GM19397 (cell line): ENCODE results near the gene UCP1.

Experiments
- ATAC-seq: cut with Tn5 transposase; IDR thresholded peaks from one replicate; pipeline ENCODE4 v1.9.1; 2021; ENCODE audit warnings: mild to moderate bottlenecking, moderate library complexity; ENCODE audit not compliant: unreplicated experiment

The UCP1 gene

DNA sequence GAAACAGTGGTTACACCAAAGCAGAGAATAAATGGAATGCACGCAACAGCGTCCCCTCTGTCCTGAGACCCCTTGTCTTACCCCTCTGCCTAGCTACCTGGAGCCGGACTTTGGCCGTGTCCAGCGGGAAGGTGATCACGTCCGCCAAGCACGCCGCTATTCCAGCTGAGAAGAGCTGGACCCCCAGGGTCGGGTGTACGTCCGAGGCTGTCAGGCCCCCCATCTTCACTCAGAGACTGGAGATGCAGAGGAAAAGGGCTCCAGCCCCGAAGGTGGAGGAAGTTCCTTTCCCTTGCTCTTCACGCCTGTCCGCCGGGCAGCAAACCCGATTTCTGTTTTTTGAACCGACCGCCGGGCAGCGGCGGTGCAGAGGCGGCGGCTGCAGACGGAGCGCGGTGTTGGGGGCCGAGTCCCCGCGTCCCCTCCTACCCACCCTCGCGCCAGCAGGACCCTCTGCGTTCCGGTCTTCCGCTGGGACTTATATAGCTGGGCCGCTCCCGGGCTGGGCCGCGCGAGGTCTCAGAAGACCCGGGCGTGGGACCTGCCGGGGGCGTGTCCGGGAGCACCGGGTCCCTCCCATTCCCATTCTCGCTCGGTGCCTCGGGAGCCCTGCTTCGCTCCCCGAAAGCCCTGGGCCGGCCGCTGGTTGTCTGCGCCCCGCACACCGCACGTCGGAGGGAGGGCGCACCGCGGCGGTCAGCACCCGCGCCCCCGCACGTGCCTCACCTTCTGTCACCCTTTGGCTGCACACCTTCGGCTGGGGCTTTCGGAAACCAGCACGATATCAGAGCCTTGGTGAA, at the start of gene UCP1:
UCP1 (minus strand) TSS at position 455 of the 800 bp plus-strand sequence; CDS start at position 223, 232 bp downstream.
- ATAC-seq: no peak

GRCh38 chr4:140617499-140618248, 48.9 kb upstream of the UCP1 start:
- ATAC-seq: no peak

DNA sequence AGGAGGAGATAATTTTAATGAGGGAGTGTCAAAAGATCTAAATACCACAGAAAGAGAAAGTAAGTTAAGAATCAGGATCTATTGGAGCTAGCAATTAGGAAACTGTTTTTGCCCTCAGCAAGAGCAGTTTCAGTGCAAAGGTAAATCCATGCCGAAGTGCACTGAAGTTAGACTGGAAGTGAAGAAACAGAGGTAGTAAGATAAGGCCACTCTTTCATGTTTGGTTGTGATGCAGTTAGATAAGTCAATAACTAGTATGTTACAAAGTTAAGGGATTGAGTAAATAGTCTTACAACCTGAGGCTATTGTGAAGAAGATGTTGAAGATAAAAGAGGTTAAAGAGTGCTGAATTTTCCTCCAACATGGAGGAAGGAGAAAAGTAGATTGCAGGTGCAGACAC, 46.7 kb upstream of the UCP1 start:
- no peak for ATAC-seq

DNA sequence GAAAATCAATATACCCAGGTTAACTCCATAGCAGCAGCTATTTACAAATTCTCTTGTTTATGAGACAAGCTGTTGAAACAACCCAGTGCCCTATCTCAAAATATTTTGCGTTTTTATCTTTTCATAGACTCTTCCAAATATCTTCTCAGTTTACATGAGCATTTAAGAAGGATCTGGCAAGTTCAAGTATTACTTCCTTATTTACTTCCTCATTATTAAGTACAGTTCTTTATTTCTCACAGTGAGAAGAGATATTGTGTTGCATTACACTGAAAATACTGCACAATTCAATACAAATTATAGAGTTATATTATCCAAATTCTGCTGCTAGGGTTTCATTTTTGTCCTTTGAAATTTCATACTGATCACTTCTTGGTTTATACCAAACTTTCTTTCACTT, 43.6 kb upstream of the UCP1 start:
- ATAC-seq: no peak

GRCh38 chr4:140611854-140612253, 43.1 kb upstream of the UCP1 start:
- no peak for ATAC-seq

- no peak for ATAC-seq
Measured at GRCh38 chr4:140609548-140610425, 41.0 kb upstream of the UCP1 start.

GRCh38 chr4:140607852-140608251, 39.1 kb upstream of the UCP1 start:
- no peak for ATAC-seq

DNA sequence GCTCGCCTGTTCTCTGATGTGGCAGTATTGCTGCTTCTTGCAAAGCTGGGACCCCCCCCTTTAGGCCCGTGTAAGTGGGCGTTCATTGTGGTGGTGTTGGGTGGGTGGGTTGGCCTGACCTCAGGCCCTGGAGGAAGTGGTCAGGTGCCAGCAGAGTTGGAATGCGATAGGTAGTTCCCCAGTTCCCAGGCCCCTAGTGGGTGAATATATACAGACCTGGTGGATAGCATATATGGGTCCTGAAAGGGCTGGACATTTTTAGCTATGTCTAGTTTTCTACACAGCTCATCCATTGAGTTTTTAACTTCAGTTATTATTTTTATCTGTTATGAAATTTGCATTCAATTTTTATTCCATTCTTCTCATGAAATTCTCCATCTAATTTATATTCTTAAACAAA, 35.8 kb upstream of the UCP1 start:
- ATAC-seq: no peak

DNA sequence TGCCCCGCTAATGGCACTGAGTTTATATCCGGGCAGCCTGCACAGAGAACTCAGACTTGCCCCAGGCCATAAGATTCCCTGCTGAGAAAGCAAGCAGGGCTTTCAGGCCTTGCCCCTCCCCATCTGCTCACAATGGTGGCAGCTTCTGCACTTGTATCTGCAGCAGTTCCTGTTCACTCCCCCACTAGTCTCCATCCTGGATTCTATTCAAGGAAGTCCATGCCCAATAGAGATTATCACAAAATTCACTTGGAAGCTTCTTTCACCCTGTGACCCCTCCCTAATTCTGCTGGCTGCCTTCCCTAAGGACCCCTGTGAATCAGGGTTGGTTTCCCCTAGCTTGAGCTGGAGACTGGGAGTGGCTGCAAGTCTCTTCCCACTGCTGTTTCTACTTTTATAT, 34.5 kb upstream of the UCP1 start:
- no peak for ATAC-seq

DNA sequence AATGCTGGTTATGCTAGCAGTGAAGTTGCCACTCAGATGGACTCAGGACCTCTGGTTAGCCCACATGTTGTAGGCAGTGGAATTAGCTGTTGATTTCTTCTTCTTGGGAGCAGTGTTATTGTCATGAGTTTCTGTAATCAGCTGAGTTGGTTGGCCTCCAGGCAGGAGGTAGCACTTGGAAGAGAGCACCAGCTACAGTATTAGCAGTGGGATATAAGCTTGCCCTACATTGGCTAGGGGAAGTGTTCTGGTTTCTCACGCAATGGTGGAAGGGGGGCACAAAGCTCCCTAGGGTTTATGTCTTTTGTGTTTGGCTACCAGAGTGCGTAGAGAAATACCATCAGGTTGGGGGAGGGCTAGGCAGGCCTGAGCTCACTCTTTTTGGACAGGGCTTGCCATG, 34.0 kb upstream of the UCP1 start:
- ATAC-seq: no peak

- no peak for ATAC-seq
Measured at GRCh38 chr4:140600408-140600807, 31.6 kb upstream of the UCP1 start.

GRCh38 chr4:140595065-140595464, 26.3 kb upstream of the UCP1 start:
- ATAC-seq: peak; percentile 64

- no peak for ATAC-seq
Measured at GRCh38 chr4:140584439-140584838, 15.7 kb upstream of the UCP1 start.

DNA sequence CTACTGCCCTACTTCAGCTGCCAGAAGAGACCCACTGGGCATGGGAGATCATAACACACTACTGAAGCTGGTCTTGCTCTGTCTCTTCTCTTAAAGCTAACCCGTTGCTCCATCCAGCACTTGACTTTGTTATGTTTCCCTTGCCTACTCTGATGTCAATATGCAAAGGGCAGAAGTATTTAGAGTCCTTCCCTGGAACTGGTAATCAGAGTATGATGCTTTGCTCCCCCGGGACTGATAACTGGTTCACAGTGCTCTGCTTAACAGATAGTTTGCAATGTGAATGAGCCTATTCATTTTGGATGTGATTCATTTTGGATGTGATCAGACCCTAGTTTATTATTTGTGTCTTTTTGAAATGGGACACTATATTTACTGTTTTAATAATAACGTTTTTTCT, 12.3 kb upstream of the UCP1 start:
- no peak for ATAC-seq

DNA sequence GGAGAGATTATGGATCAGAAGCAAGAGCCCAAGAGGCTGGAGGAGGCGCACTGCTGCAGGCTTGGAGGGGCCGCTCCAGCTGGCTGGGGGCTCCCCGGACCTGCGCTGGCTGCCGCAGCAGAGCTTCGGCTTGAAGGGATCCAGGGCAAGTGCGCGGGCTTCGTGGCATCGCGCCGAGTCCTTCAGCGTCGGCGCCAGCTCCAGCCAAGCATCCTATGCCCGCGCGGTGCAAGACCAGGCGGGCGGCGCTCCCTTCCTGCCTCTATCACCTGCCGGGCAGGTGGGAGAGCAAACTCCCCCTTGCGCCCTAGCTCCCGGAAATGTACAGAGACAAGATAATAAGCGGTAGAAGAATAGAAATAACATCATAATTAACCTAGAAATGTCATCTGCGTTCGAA, 10.5 kb upstream of the UCP1 start:
- no peak for ATAC-seq

DNA sequence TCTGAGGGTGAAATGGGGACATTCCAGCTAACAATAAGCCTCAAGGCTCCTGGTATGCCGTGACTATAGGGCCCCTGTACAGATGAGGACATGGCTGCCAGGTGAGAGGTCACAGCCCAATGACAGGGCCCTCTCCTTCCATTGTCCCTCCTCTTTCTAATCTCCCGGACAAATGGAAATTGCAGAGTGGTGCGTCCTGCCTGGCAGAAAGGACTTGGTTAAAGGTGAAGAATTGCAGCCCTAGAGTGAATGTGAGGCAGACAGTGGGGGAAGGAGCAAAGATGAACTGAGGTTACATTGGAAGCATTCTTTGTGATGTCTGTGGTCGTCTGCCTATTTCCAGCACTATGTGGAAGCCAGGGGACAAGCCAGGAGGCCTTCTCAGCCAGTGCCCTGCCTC, 6.7 kb upstream of the UCP1 start:
- no peak for ATAC-seq

- ATAC-seq: no peak
Measured at GRCh38 chr4:140571620-140572019, 2.9 kb upstream of the UCP1 start.

GRCh38 chr4:140569307-140569638, 512 bp upstream of the UCP1 start:
- ATAC-seq: no peak

- ATAC-seq: no peak
Measured at GRCh38 chr4:140559696-140560095, 9.1 kb downstream of the UCP1 start.

- no peak for ATAC-seq
Measured at GRCh38 chr4:140557831-140558435, 10.8 kb downstream of the UCP1 start.
